GM10266 (cell line): ENCODE data around the gene ALDH16A1.

Source experiments
- DNase-seq: peaks from one replicate; pipeline ENCODE4 v3.0.0; 2012; ENCODE audit errors: extremely low spot score
- CTCF ChIP-seq: IDR thresholded peaks from 2 replicates; pipeline ENCODE4 v1.5.1; 2012; ENCODE audit warnings: mild to moderate bottlenecking, low read depth; ENCODE audit not compliant: control insufficient read depth, insufficient read depth; ENCODE audit errors: missing control alignments

ALDH16A1 gene

GRCh38 chr19:49453013-49453756 lies at the start of gene ALDH16A1:
ALDH16A1 (plus strand) TSS chr19:49453225; CDS start chr19:49453332, 107 bp downstream.
- no peak for TF ChIP-seq CTCF
- peak; percentile 97 for DNase-seq

- TF ChIP-seq CTCF, result no peak
- peak; percentile 13 for DNase-seq
Observed at GRCh38 chr19:49403404-49404187, 49.4 kb upstream of the ALDH16A1 start.

- TF ChIP-seq CTCF, result no peak
- no peak for DNase-seq
Observed at GRCh38 chr19:49407079-49407478, 45.9 kb upstream of the ALDH16A1 start.

- no peak for TF ChIP-seq CTCF
- no peak for DNase-seq
Observed at GRCh38 chr19:49407482-49408015, 45.5 kb upstream of the ALDH16A1 start.

- DNase-seq, result peak; percentile 26
- TF ChIP-seq CTCF, result no peak
Observed at GRCh38 chr19:49408816-49409440, 44.1 kb upstream of the ALDH16A1 start.

- no peak for TF ChIP-seq CTCF
Observed at GRCh38 chr19:49409441-49410029, 43.5 kb upstream of the ALDH16A1 start.

More at GRCh38 chr19:49409441-49410029, 43.5 kb upstream of the ALDH16A1 start:
- peak; percentile 55 for DNase-seq
